CD4-positive, alpha-beta memory T cell (primary cell): ENCODE measurements around the gene CSNK1G3. TPM values are rescaled to one million over a fixed set of nuclear protein-coding genes. Genes with fewer than 3 reads are reported as not detected.

Experiments used
- CTCF ChIA-PET: fragments of 350-600 bp; sonication (Branson Sonifier 250); formaldehyde crosslinking; loops from one replicate; lab custom pipeline; 2021; ENCODE audit warnings: inconsistent platforms; ENCODE audit not compliant: partially characterized antibody; lab: Charles Lee
- POLR2A ChIA-PET: fragments of 350-600 bp; sonication (Branson Sonifier 250); formaldehyde crosslinking; loops from one replicate; lab custom pipeline; 2021; ENCODE audit not compliant: partially characterized antibody; lab: Charles Lee
- DNase-seq, 5 donors: peaks; one replicate each; pipeline versions ENCODE4 v3.0.0 to v3.0.0-alpha.2; 2020 to 2022; ENCODE audit warnings: mixed read lengths in 1 of 5
- H3K27ac ChIP-seq: one replicate; pipeline ENCODE4 v1.7.0; 2013; ENCODE audit warnings: low read depth, low read length
- H3K27me3 ChIP-seq: 2 replicates; pipeline ENCODE4 v1.7.0; 2013; ENCODE audit warnings: mild to moderate bottlenecking, low read length, moderate library complexity; ENCODE audit not compliant: insufficient read depth
- H3K36me3 ChIP-seq: 2 replicates; pipeline ENCODE4 v1.7.0; 2013; ENCODE audit warnings: mild to moderate bottlenecking, low read length, moderate library complexity; ENCODE audit not compliant: insufficient read depth
- H3K4me1 ChIP-seq: 2 replicates; pipeline ENCODE4 v1.7.0; 2013; ENCODE audit warnings: mild to moderate bottlenecking, low read length, moderate library complexity; ENCODE audit not compliant: insufficient read depth
- H3K4me3 ChIP-seq, 2 donors: one replicate each; pipeline ENCODE4 v1.7.0; 2013; ENCODE audit warnings: low read length in 2 of 2, mild to moderate bottlenecking in 1 of 2
- H3K9me3 ChIP-seq, 2 donors: one replicate each; pipeline ENCODE4 v1.7.0; 2013; ENCODE audit warnings: low read length in 2 of 2, control low read depth in 1 of 2; ENCODE audit not compliant: control insufficient read depth in 1 of 2
- H3K27ac Mint-ChIP-seq, 7 donors: one replicate each; pipeline ENCODE4 v1.8.0; 2020 to 2021; ENCODE audit warnings: mixed read lengths in 7 of 7, mild to moderate bottlenecking in 6 of 7, inconsistent platforms in 3 of 7, moderate library complexity in 3 of 7
- H3K27me3 Mint-ChIP-seq, 2 donors: one replicate each; pipeline ENCODE4 v1.8.0; 2020 to 2021; ENCODE audit warnings: mixed read lengths in 2 of 2
- H3K36me3 Mint-ChIP-seq, 2 donors: one replicate each; pipeline ENCODE4 v1.8.0; 2020 to 2021; ENCODE audit warnings: mixed read lengths in 2 of 2, inconsistent platforms in 1 of 2, mild to moderate bottlenecking in 1 of 2
- H3K4me1 Mint-ChIP-seq, 4 donors: one replicate each; pipeline ENCODE4 v1.8.0; 2020 to 2021; ENCODE audit warnings: mixed read lengths in 4 of 4, mild to moderate bottlenecking in 1 of 4
- H3K4me3 Mint-ChIP-seq, 8 donors: one replicate each; pipeline ENCODE4 v1.8.0; 2020 to 2021; ENCODE audit warnings: mixed read lengths in 8 of 8, mild to moderate bottlenecking in 7 of 8, moderate library complexity in 6 of 8, inconsistent platforms in 3 of 8
- H3K9me3 Mint-ChIP-seq, 8 donors: one replicate each; pipeline ENCODE4 v1.8.0; 2020 to 2021; ENCODE audit warnings: mixed read lengths in 8 of 8, mild to moderate bottlenecking in 5 of 8, inconsistent platforms in 3 of 8, moderate library complexity in 1 of 8
- intact Hi-C: fragments of 100-400 bp; cut with micrococcal nuclease; formaldehyde crosslinking; loops from one replicate; pipeline ENCODE4 v1.15.1; 2023
- polyA plus RNA-seq, 2 donors: library from polyadenylated mRNA; unstranded; fragments of 300-500 nt; fragmentation: Illumina TruSeq; gene quantifications; one replicate each; pipeline ENCODE4 v1.2.3, GENCODE V29; 2021
- total RNA-seq, 2 experiments: library from RNA; stranded (reverse); gene quantifications; one replicate each; pipeline ENCODE4 v1.2.3, GENCODE V29; 2021

The CSNK1G3 gene
- total and polyA plus RNA-seq, 4 experiments from 2014 or later = 23.2 to 93.0 (median 56.5) TPM

GRCh38 chr5:123500471-123500870 lies 11.5 kb upstream of the CSNK1G3 start:
- no peak overlapping the region for H3K4me3 ChIP-seq
- ChIA-PET POLR2A (no interaction called here), CTCF (no interaction called here)
- peaks cover 2 to 4% of the 10 kb centered on the region in 2 donors for H3K27me3 Mint-ChIP-seq
- no peak overlapping the region for H3K27ac ChIP-seq
- H3K36me3 ChIP-seq = no peaks in the 10 kb centered on the region
- no peak overlapping the region for H3K27ac Mint-ChIP-seq
- no peaks in the 10 kb centered on the region for H3K9me3 Mint-ChIP-seq
- H3K9me3 ChIP-seq = no peaks in the 10 kb centered on the region
- no peaks in the 10 kb centered on the region for H3K4me1 ChIP-seq
- H3K4me1 Mint-ChIP-seq = peaks cover 0 to 1% (median 0%) of the 10 kb centered on the region in 4 donors
- no peak overlapping the region for H3K4me3 Mint-ChIP-seq
- no peaks in the 10 kb centered on the region for H3K27me3 ChIP-seq
- H3K36me3 Mint-ChIP-seq = no peaks in the 10 kb centered on the region
- intact Hi-C loops = no loop called here
- no peak for DNase-seq

- Histone ChIP-seq H3K27me3 (no peaks in the 10 kb centered on the region), H3K27ac (no peak overlapping the region), H3K4me1 (no peaks in the 10 kb centered on the region), H3K36me3 (no peaks in the 10 kb centered on the region), H3K9me3 (no peaks in the 10 kb centered on the region), H3K4me3 (no peak overlapping the region)
- Mint-ChIP-seq H3K27ac (no peak overlapping the region), H3K36me3 (no peaks in the 10 kb centered on the region), H3K4me1 (peaks cover 0 to 1% (median 0%) of the 10 kb centered on the region in 4 donors), H3K27me3 (peaks cover 2 to 5% of the 10 kb centered on the region in 2 donors), H3K4me3 (no peak overlapping the region), H3K9me3 (no peaks in the 10 kb centered on the region)
- no peak for DNase-seq
- ChIA-PET POLR2A (interaction anchor here (1.3 kb wide), 1 partner anchor 10 kb away, joined by 3 read pairs; the partner anchor contains the start of gene CSNK1G3), CTCF (no interaction called here)
- intact Hi-C loops = no loop called here
Measured at GRCh38 chr5:123502120-123502519, 9.9 kb upstream of the CSNK1G3 start.

- Histone ChIP-seq H3K9me3 (no peaks in the 10 kb centered on the region), H3K27me3 (no peaks in the 10 kb centered on the region), H3K4me3 (no peak overlapping the region), H3K27ac (no peak overlapping the region), H3K36me3 (no peaks in the 10 kb centered on the region), H3K4me1 (no peaks in the 10 kb centered on the region)
- ChIA-PET CTCF (no interaction called here), POLR2A (no interaction called here)
- Mint-ChIP-seq H3K4me1 (peaks cover 0 to 1% (median 0%) of the 10 kb centered on the region in 4 donors), H3K4me3 (no peak overlapping the region), H3K27ac (no peak overlapping the region), H3K9me3 (no peaks in the 10 kb centered on the region), H3K36me3 (no peaks in the 10 kb centered on the region), H3K27me3 (peaks cover 2 to 5% of the 10 kb centered on the region in 2 donors)
- DNase-seq = no peak
- intact Hi-C loops = no loop called here
Measured at GRCh38 chr5:123503299-123503698, 8.7 kb upstream of the CSNK1G3 start.

- Mint-ChIP-seq H3K4me3 (no peak overlapping the region), H3K9me3 (no peaks in the 10 kb centered on the region), H3K36me3 (no peaks in the 10 kb centered on the region), H3K4me1 (peaks cover 0 to 1% (median under 1%) of the 10 kb centered on the region in 4 donors), H3K27me3 (peaks cover 2 to 5% of the 10 kb centered on the region in 2 donors), H3K27ac (no peak overlapping the region)
- ChIA-PET CTCF (interaction anchor here (1.0 kb wide), 1 partner anchor 82 kb away, joined by 4 read pairs; the partner anchor contains the start of gene CEP120), POLR2A (interaction anchor here (1.3 kb wide), 1 partner anchor 82 kb away, joined by 3 read pairs; no protein-coding TSS in a partner anchor)
- intact Hi-C loops = no loop called here
- no peaks in the 10 kb centered on the region for H3K9me3 ChIP-seq
- no peak overlapping the region for H3K27ac ChIP-seq
- H3K27me3 ChIP-seq = no peaks in the 10 kb centered on the region
- H3K36me3 ChIP-seq = no peaks in the 10 kb centered on the region
- no peak for DNase-seq
- H3K4me3 ChIP-seq = no peak overlapping the region
- no peaks in the 10 kb centered on the region for H3K4me1 ChIP-seq
Measured at GRCh38 chr5:123505633-123506032, 6.3 kb upstream of the CSNK1G3 start.

- intact Hi-C loops = no loop called here
- Histone ChIP-seq H3K27me3 (no peaks in the 10 kb centered on the region), H3K4me3 (no peak overlapping the region), H3K27ac (no peak overlapping the region), H3K4me1 (peaks cover 10% of the 10 kb centered on the region), H3K9me3 (no peaks in the 10 kb centered on the region), H3K36me3 (no peaks in the 10 kb centered on the region)
- Mint-ChIP-seq H3K36me3 (peaks cover 0 to 9% of the 10 kb centered on the region in 2 donors), H3K4me1 (peaks cover 9 to 23% (median 11%) of the 10 kb centered on the region in 4 donors), H3K27ac (no peak overlapping the region), H3K27me3 (peaks cover 1 to 5% of the 10 kb centered on the region in 2 donors), H3K9me3 (no peaks in the 10 kb centered on the region), H3K4me3 (no peak overlapping the region)
- POLR2A ChIA-PET = interaction anchor here (10.4 kb wide), 1 partner anchor 86 kb away, joined by 181 read pairs; the partner anchor contains the start of gene CEP120
- no peak for DNase-seq
- CTCF ChIA-PET = interaction anchor here (0.7 to 1.8 kb wide), 2 partner anchors 85 kb away, joined by 4 to 7 read pairs; partner anchors contain the start of gene CEP120
Measured at GRCh38 chr5:123508441-123508840, 3.5 kb upstream of the CSNK1G3 start.

GRCh38 chr5:123511290-123511647 lies 708 bp upstream of the CSNK1G3 start:
- POLR2A ChIA-PET = interaction anchor here (1.1 to 10.4 kb wide), 6 partner anchors 9 to 99 kb away, joined by 3 to 181 read pairs (median 3); partner anchors contain the start of gene CEP120
- Mint-ChIP-seq H3K4me3 (peak overlapping the region; percentile 93 to 99 (median 98)), H3K36me3 (peaks cover 0 to 9% of the 10 kb centered on the region in 2 donors), H3K9me3 (no peaks in the 10 kb centered on the region), H3K27me3 (peaks cover 0 to 2% of the 10 kb centered on the region in 2 donors), H3K4me1 (peaks cover 25 to 50% (median 33%) of the 10 kb centered on the region in 4 donors), H3K27ac (peak overlapping the region; percentile 35 to 99 (median 97))
- Histone ChIP-seq H3K36me3 (no peaks in the 10 kb centered on the region), H3K9me3 (no peaks in the 10 kb centered on the region), H3K27ac (peak overlapping the region; percentile 71), H3K27me3 (no peaks in the 10 kb centered on the region), H3K4me3 (peak overlapping the region; percentile 57 to 75), H3K4me1 (peaks cover 38% of the 10 kb centered on the region)
- CTCF ChIA-PET = interaction anchor here (1.2 to 1.6 kb wide), 4 partner anchors 37 to 101 kb away, joined by 4 to 21 read pairs (median 6); partner anchors contain the start of gene CEP120
- DNase-seq = no peak
- intact Hi-C loops = loop anchor here (5.0 to 10.0 kb wide), 3 partner anchors 101 to 1549 kb away; partner anchors contain the start of genes SNX24 and SRFBP1
